ENCODE measurements around the gene UBE2G1. TPM values are rescaled to one million over a fixed set of nuclear protein-coding genes. Genes with fewer than 3 reads are reported as not detected.

Gene UBE2G1
- total and polyA plus RNA-seq, 2 donors (not counting 1 experiment from before 2014, with no cell fraction given): 27.1 to 76.0 TPM

GRCh38 chr17:4233668-4234258 lies 132.7 kb downstream of the UBE2G1 start:
- CTCF ChIA-PET: interaction anchor here (1.1 to 1.2 kb wide), 2 partner anchors 27 to 34 kb away, joined by 3 to 5 read pairs; no protein-coding TSS in a partner anchor
- Histone ChIP-seq H2AFZ (ENCODE audit: insufficient read depth, low read depth, low read length, poor library complexity, severe bottlenecking) (no peak overlapping the region), H3K4me3 (ENCODE audit: control extremely low read depth in 1 of 5, extremely low read depth in 1 of 5, insufficient read depth in 1 of 5, low read depth in 2 of 5, low read length in 4 of 5) (no peak overlapping the region), H3K4me1 (ENCODE audit: control insufficient read depth in 2 of 2, insufficient read depth in 2 of 2, low read length in 2 of 2) (no peaks in the 10 kb centered on the region), H3K36me3 (replicated peaks in 1 of 2; ENCODE audit: control extremely low read depth in 1 of 2, control insufficient read depth in 1 of 2, extremely low read depth in 1 of 2, insufficient read depth in 2 of 2, low read length in 1 of 2) (peaks cover 4 to 47% of the 10 kb centered on the region in 2 experiments), H3K4me2 (replicated peaks; ENCODE audit: low read depth, low read length, poor library complexity, severe bottlenecking) (no peak overlapping the region), H3K9me3 (ENCODE audit: control extremely low read depth in 1 of 3, control insufficient read depth in 2 of 3, insufficient read depth in 1 of 3, low read length in 2 of 3) (no peaks in the 10 kb centered on the region), H3K79me2 (ENCODE audit: control insufficient read depth, insufficient read depth, low read length) (peaks cover under 1% of the 10 kb centered on the region), H3K27me3 (replicated peaks in 1 of 4; ENCODE audit: control extremely low read depth in 1 of 4, control insufficient read depth in 3 of 4, insufficient read depth in 4 of 4, low read length in 3 of 4) (no peaks in the 10 kb centered on the region), H4K20me1 (ENCODE audit: control insufficient read depth, insufficient read depth, low read length, poor library complexity, severe bottlenecking) (peaks cover 4% of the 10 kb centered on the region), H3K9ac (ENCODE audit: low read length) (no peak overlapping the region), H3K27ac (ENCODE audit: low read length in 2 of 2) (no peak overlapping the region)
- intact Hi-C loops (cut with micrococcal nuclease): no loop called here
- POLR2A ChIA-PET: no interaction called here
- Mint-ChIP-seq H3K4me3 (no peak overlapping the region), H3K27me3 (no peaks in the 10 kb centered on the region), H3K27ac (no peak overlapping the region), H3K4me1 (no peaks in the 10 kb centered on the region), H3K9me3 (ENCODE audit: insufficient read depth) (no peaks in the 10 kb centered on the region)
- ATAC-seq (ENCODE audit: low read depth) (no peak), DNase-seq (no peak)
- TF ChIP-seq EZH2 (IDR thresholded peaks at IDR 0.05; ENCODE audit: borderline replicate concordance, insufficient read depth, low read depth, low read length, poor library complexity, severe bottlenecking) (no peak), CTCF (IDR thresholded peaks at IDR 0.05) (no peak)
- 100% methylated on average over 3 of the region's 7 CpGs for WGBS (ENCODE audit: insufficient coverage)

- Mint-ChIP-seq H3K4me3 (no peak overlapping the region), H3K4me1 (no peaks in the 10 kb centered on the region), H3K9me3 (ENCODE audit: insufficient read depth) (no peaks in the 10 kb centered on the region), H3K27ac (no peak overlapping the region), H3K27me3 (no peaks in the 10 kb centered on the region)
- Histone ChIP-seq H3K4me3 (ENCODE audit: control extremely low read depth in 1 of 5, extremely low read depth in 1 of 5, insufficient read depth in 1 of 5, low read depth in 2 of 5, low read length in 4 of 5) (no peak overlapping the region), H3K9me3 (ENCODE audit: control extremely low read depth in 1 of 3, control insufficient read depth in 2 of 3, insufficient read depth in 1 of 3, low read length in 2 of 3) (no peaks in the 10 kb centered on the region), H4K20me1 (ENCODE audit: control insufficient read depth, insufficient read depth, low read length, poor library complexity, severe bottlenecking) (peaks cover 4% of the 10 kb centered on the region), H3K27ac (ENCODE audit: low read length in 2 of 2) (no peak overlapping the region), H3K36me3 (replicated peaks in 1 of 2; ENCODE audit: control extremely low read depth in 1 of 2, control insufficient read depth in 1 of 2, extremely low read depth in 1 of 2, insufficient read depth in 2 of 2, low read length in 1 of 2) (peaks cover 4 to 40% of the 10 kb centered on the region in 2 experiments), H3K27me3 (replicated peaks in 1 of 4; ENCODE audit: control extremely low read depth in 1 of 4, control insufficient read depth in 3 of 4, insufficient read depth in 4 of 4, low read length in 3 of 4) (no peaks in the 10 kb centered on the region), H3K9ac (ENCODE audit: low read length) (no peak overlapping the region), H2AFZ (ENCODE audit: insufficient read depth, low read depth, low read length, poor library complexity, severe bottlenecking) (no peak overlapping the region), H3K4me1 (ENCODE audit: control insufficient read depth in 2 of 2, insufficient read depth in 2 of 2, low read length in 2 of 2) (no peaks in the 10 kb centered on the region), H3K79me2 (ENCODE audit: control insufficient read depth, insufficient read depth, low read length) (no peaks in the 10 kb centered on the region), H3K4me2 (replicated peaks; ENCODE audit: low read depth, low read length, poor library complexity, severe bottlenecking) (no peak overlapping the region)
- intact Hi-C loops (cut with micrococcal nuclease): no loop called here
- DNase-seq: no peak
- TF ChIP-seq EZH2 (IDR thresholded peaks at IDR 0.05; ENCODE audit: borderline replicate concordance, insufficient read depth, low read depth, low read length, poor library complexity, severe bottlenecking): no peak
- no peak for TF ChIP-seq CTCF (IDR thresholded peaks at IDR 0.05)
- ATAC-seq (ENCODE audit: low read depth): no peak
- 40% methylated on average over 1 of the region's 4 CpGs for WGBS (ENCODE audit: insufficient coverage)
- ChIA-PET POLR2A (no interaction called here), CTCF (no interaction called here)
Observed at GRCh38 chr17:4232168-4232813, 134.2 kb downstream of the UBE2G1 start.
